SU-DHL-6 (cell line): Measurements from ENCODE around the gene PRDM16.

Experiments used
- H2AFZ ChIP-seq: fragments of 200-600 bp; sonication (generic); 2 replicates; pipeline ENCODE4 v1.6.1; 2014; ENCODE audit warnings: low read depth, mild to moderate bottlenecking, moderate library complexity, mixed read lengths, antibody characterized with exemption, low read length; ENCODE audit not compliant: severe bottlenecking
- H3F3A ChIP-seq: fragments of 200-600 bp; shearing (Covaris generic); 2 replicates; pipeline ENCODE4 v1.6.0; 2016; ENCODE audit warnings: antibody characterized with exemption, mild to moderate bottlenecking; ENCODE audit not compliant: insufficient read depth
- H3K27ac ChIP-seq: fragments of 200-600 bp; sonication (generic); 2 replicates; pipeline ENCODE4 v1.5.1; 2016; ENCODE audit warnings: low read depth, mild to moderate bottlenecking, low read length, moderate library complexity, mixed read lengths
- H3K27me3 ChIP-seq: fragments of 200-600 bp; sonication (generic), shearing (Covaris generic); 2 replicates; pipeline ENCODE4 v1.6.0; 2014; ENCODE audit warnings: mild to moderate bottlenecking, low read length
- H3K36me3 ChIP-seq: fragments of 200-600 bp; sonication (generic); 2 replicates; pipeline ENCODE4 v1.6.1; 2014; ENCODE audit warnings: mild to moderate bottlenecking, low read length, mixed read lengths
- H3K4me2 ChIP-seq: fragments of 300-600, 200-600 bp; shearing (Covaris generic), sonication (generic); 2 replicates; pipeline ENCODE4 v1.6.0; 2014; ENCODE audit warnings: low read length, low read depth, mild to moderate bottlenecking; ENCODE audit not compliant: poor library complexity, severe bottlenecking
- H3K4me3 ChIP-seq: fragments of 200-600 bp; sonication (generic); 2 replicates; pipeline ENCODE4 v1.5.1; 2014; ENCODE audit warnings: antibody characterized with exemption, low read length, mild to moderate bottlenecking, mixed read lengths; ENCODE audit not compliant: insufficient read depth, poor library complexity, severe bottlenecking
- H3K79me2 ChIP-seq: fragments of 200-600 bp; sonication (generic); 2 replicates; pipeline ENCODE4 v1.6.1; 2014; ENCODE audit warnings: mild to moderate bottlenecking, low read length, moderate library complexity; ENCODE audit not compliant: insufficient read depth
- H3K9ac ChIP-seq: fragments of 200-600 bp; sonication (generic); 2 replicates; pipeline ENCODE4 v1.7.0; 2014; ENCODE audit warnings: mild to moderate bottlenecking, low read length
- H3K9me2 ChIP-seq: fragments of 200-600 bp; sonication (generic); replicated peaks from 2 replicates; pipeline ENCODE4 v1.6.1; 2014; ENCODE audit warnings: low read length; ENCODE audit not compliant: insufficient read depth
- H3K9me3 ChIP-seq: fragments of 200-600 bp; sonication (generic); 2 replicates; pipeline ENCODE4 v1.6.1; 2014; ENCODE audit warnings: low read length, mixed read lengths; ENCODE audit not compliant: insufficient read depth
- H4K20me1 ChIP-seq: fragments of 200-600 bp; sonication (generic); 2 replicates; pipeline ENCODE4 v1.6.1; 2014; ENCODE audit warnings: low read depth, mild to moderate bottlenecking, antibody characterized with exemption, low read length, moderate library complexity, mixed read lengths
- CTCF ChIP-seq: fragments of 200-600 bp; sonication (generic); IDR thresholded peaks from one replicate; pipeline ENCODE4 v1.5.1; 2017; ENCODE audit warnings: antibody characterized with exemption, mild to moderate bottlenecking, low read length, moderate library complexity; ENCODE audit not compliant: insufficient read depth, poor library complexity, severe bottlenecking
- EZH2phosphoT487 ChIP-seq: fragments of 200-600 bp; sonication (generic), shearing (Covaris generic); conservative IDR thresholded peaks from 2 replicates; pipeline ENCODE4 v1.6.1; 2018; ENCODE audit warnings: mild to moderate bottlenecking, antibody characterized with exemption, low read length, moderate library complexity, mixed read lengths

PRDM16 gene

GRCh38 chr1:3357526-3358297 lies 288.7 kb downstream of the PRDM16 start:
- Histone ChIP-seq H3K27ac (no peak overlapping the region), H3K9me3 (no peaks in the 10 kb centered on the region), H2AFZ (no peak overlapping the region), H3K4me3 (no peak overlapping the region), H3K9me2 (no peaks in the 10 kb centered on the region), H3K9ac (no peak overlapping the region), H3K4me2 (no peak overlapping the region), H3F3A (no peaks in the 10 kb centered on the region), H3K79me2 (no peaks in the 10 kb centered on the region), H3K36me3 (no peaks in the 10 kb centered on the region), H4K20me1 (no peaks in the 10 kb centered on the region), H3K27me3 (no peaks in the 10 kb centered on the region)
- TF ChIP-seq CTCF (no peak), EZH2phosphoT487 (no peak)

- Histone ChIP-seq H3K4me2 (no peak overlapping the region), H2AFZ (no peak overlapping the region), H3K9me3 (no peaks in the 10 kb centered on the region), H3K79me2 (no peaks in the 10 kb centered on the region), H3K9me2 (no peaks in the 10 kb centered on the region), H3F3A (no peaks in the 10 kb centered on the region), H3K9ac (no peak overlapping the region), H3K36me3 (no peaks in the 10 kb centered on the region), H3K27ac (no peak overlapping the region), H3K4me3 (no peak overlapping the region), H3K27me3 (no peaks in the 10 kb centered on the region), H4K20me1 (no peaks in the 10 kb centered on the region)
- no peak for TF ChIP-seq EZH2phosphoT487
- no peak for TF ChIP-seq CTCF
These were observed 290.3 kb downstream of the PRDM16 start for GRCh38 chr1:3359351-3359750.

DNA sequence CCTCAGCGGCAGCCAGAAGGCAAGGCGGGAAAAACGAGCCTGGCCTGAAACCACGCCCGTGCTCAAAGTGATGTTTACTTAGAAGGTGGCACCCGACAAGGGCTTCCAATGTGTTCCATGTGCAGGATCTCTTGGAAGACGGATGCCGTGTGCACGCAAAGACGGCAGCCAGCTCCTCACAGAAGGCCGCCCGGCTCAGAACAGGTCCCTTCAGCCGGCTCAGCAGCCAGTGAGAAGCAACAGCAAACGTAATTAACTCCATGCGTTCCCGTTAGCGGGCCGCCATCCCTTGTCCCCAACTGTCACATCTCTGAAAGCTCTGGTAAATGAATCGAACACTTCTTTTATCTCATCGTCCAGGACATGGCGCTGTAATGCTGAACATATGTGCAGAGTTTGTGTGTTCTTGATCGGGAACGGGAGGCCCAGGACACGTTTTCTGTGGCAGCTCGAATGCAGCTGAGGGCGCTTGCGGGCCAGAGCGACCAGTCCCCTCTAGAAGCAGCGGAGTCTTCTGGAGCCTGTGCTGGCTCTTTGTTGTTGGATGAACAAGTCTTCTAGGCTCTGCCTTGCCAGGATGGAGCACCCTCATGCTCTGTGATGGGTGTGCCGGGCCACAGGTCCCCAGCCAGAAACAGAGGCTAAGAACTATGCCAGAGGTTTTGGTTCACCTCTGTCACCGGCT lies 290.9 kb downstream of the PRDM16 start:
- Histone ChIP-seq H3K36me3 (no peaks in the 10 kb centered on the region), H3K9me3 (no peaks in the 10 kb centered on the region), H3K9me2 (no peaks in the 10 kb centered on the region), H3K4me3 (no peak overlapping the region), H3F3A (no peaks in the 10 kb centered on the region), H3K4me2 (no peak overlapping the region), H3K79me2 (no peaks in the 10 kb centered on the region), H4K20me1 (no peaks in the 10 kb centered on the region), H2AFZ (no peak overlapping the region), H3K27ac (no peak overlapping the region), H3K27me3 (no peaks in the 10 kb centered on the region), H3K9ac (no peak overlapping the region)
- TF ChIP-seq CTCF: no peak
- TF ChIP-seq EZH2phosphoT487: no peak
